A673 (cell line): ENCODE data around the gene NSFL1C. TPM values are rescaled to one million over a fixed set of nuclear protein-coding genes. Genes with fewer than 3 reads are reported as not detected.

Experiments
- BruUV-seq: library from RNA; stranded (reverse); fragments of 400-500 nt; replicated peaks from 2 replicates; lab custom pipeline; 2021; lab: Mats Ljungman, UMichigan
- CTCF ChIA-PET: fragments of 300-600 bp; sonication (Branson Sonifier 250); formaldehyde crosslinking; loops from one replicate; lab custom pipeline; 2022; ENCODE audit warnings: antibody characterized with exemption; lab: Charles Lee
- POLR2A ChIA-PET: fragments of 300-600 bp; sonication (Branson Sonifier 250); formaldehyde crosslinking; loops from one replicate; lab custom pipeline; 2022; ENCODE audit warnings: antibody characterized with exemption; ENCODE audit not compliant: low non-redundant PET; lab: Charles Lee
- DNase-seq: peaks from one replicate; pipeline ENCODE4 v3.0.0-alpha.2; 2015; ENCODE audit warnings: low spot score
- H3K27ac ChIP-seq: fragments of 200-600 bp; sonication (generic); 2 replicates; pipeline ENCODE4 v1.5.1; 2016; ENCODE audit warnings: mixed run types, low read depth, mild to moderate bottlenecking, mixed read lengths, antibody characterized with exemption, low read length; ENCODE audit not compliant: poor library complexity, severe bottlenecking
- H3K27me3 ChIP-seq: fragments of 200-600 bp; sonication (generic); replicated peaks from 2 replicates; pipeline ENCODE4 v1.6.1; 2017; ENCODE audit warnings: mixed run types, low read depth, mild to moderate bottlenecking, mixed read lengths, antibody characterized with exemption, low read length; ENCODE audit not compliant: insufficient read depth, poor library complexity
- H3K36me3 ChIP-seq: fragments of 200-600 bp; sonication (generic); 2 replicates; pipeline ENCODE4 v1.6.1; 2016; ENCODE audit warnings: mixed run types, mild to moderate bottlenecking, mixed read lengths, antibody characterized with exemption, low read length; ENCODE audit not compliant: insufficient read depth, poor library complexity, severe bottlenecking
- H3K4me1 ChIP-seq: fragments of 200-600 bp; sonication (generic); 2 replicates; pipeline ENCODE4 v1.6.1; 2017; ENCODE audit warnings: mixed run types, mild to moderate bottlenecking, mixed read lengths, antibody characterized with exemption, low read length; ENCODE audit not compliant: insufficient read depth, poor library complexity, severe bottlenecking
- H3K4me3 ChIP-seq: fragments of 200-600 bp; sonication (generic); 2 replicates; pipeline ENCODE4 v1.5.1; 2016; ENCODE audit warnings: low read depth, mixed run types, mild to moderate bottlenecking, mixed read lengths, low read length; ENCODE audit not compliant: poor library complexity, severe bottlenecking
- H3K9me3 ChIP-seq: fragments of 200-600 bp; sonication (generic); 2 replicates; pipeline ENCODE4 v1.6.1; 2016; ENCODE audit warnings: mixed run types, low read depth, mild to moderate bottlenecking, mixed read lengths, antibody characterized with exemption, low read length; ENCODE audit not compliant: poor library complexity, severe bottlenecking
- CTCF ChIP-seq: fragments of 300-800, 200-600 bp; sonication (generic); conservative IDR thresholded peaks from 2 replicates; pipeline ENCODE4 v1.5.1; 2017; ENCODE audit warnings: low read depth, mild to moderate bottlenecking, antibody characterized with exemption, low read length, moderate library complexity, mixed read lengths
- EZH2 ChIP-seq: fragments of 200-600 bp; sonication (generic); IDR thresholded peaks from 2 replicates; pipeline ENCODE4 v1.6.1; 2017; ENCODE audit warnings: borderline replicate concordance, low read depth, mild to moderate bottlenecking, mixed read lengths, antibody characterized with exemption, low read length; ENCODE audit not compliant: poor library complexity, severe bottlenecking
- intact Hi-C: fragments of 100-400 bp; cut with micrococcal nuclease; formaldehyde crosslinking; loops from one replicate; pipeline ENCODE4 v1.10.0; 2022; ENCODE audit not compliant: unreplicated experiment
- total RNA-seq: library from RNA; stranded (reverse); gene quantifications from 2 replicates; pipeline ENCODE4 v1.2.3, GENCODE V29; 2021

Gene NSFL1C
- total RNA-seq, 1 experiment from 2014 or later, result 158 TPM

GRCh38 chr20:1469306-1469905 is 2.8 kb upstream of the NSFL1C start:
- ChIA-PET POLR2A (interaction anchor here (0.6 kb wide), 1 partner anchor 141 kb away, joined by 8 read pairs; no protein-coding TSS in a partner anchor), CTCF (interaction anchor here (1.1 kb wide), 1 partner anchor 34 kb away, joined by 6 read pairs; no protein-coding TSS in a partner anchor)
- no peak overlapping the region for H3K27ac ChIP-seq
- H3K4me1 ChIP-seq, result peaks cover 13% of the 10 kb centered on the region
- no peak for DNase-seq
- no peaks in the 10 kb centered on the region for H3K27me3 ChIP-seq
- TF ChIP-seq EZH2 (no peak), CTCF (no peak)
- intact Hi-C loops, result loop anchor here (10.0 kb wide), 1 partner anchor 355 kb away; the partner anchor contains the start of gene PSMF1
- no peak overlapping the region for H3K4me3 ChIP-seq
- peaks cover 10% of the 10 kb centered on the region for H3K36me3 ChIP-seq
- no peaks in the 10 kb centered on the region for H3K9me3 ChIP-seq
- no TSS peak for BruUV-seq

GRCh38 chr20:1468117-1468624 is 1.5 kb upstream of the NSFL1C start:
- Histone ChIP-seq H3K27ac (no peak overlapping the region), H3K9me3 (no peaks in the 10 kb centered on the region), H3K27me3 (no peaks in the 10 kb centered on the region), H3K36me3 (peaks cover 15% of the 10 kb centered on the region), H3K4me1 (peaks cover 13% of the 10 kb centered on the region), H3K4me3 (no peak overlapping the region)
- ChIA-PET CTCF (interaction anchor here (0.6 to 2.5 kb wide), 2 partner anchors 36 to 75 kb away, joined by 8 to 15 read pairs; no protein-coding TSS in a partner anchor), POLR2A (no interaction called here)
- no peak for DNase-seq
- no TSS peak for BruUV-seq
- intact Hi-C loops, result loop anchor here (10.0 kb wide), 1 partner anchor 353 kb away; the partner anchor contains the start of gene PSMF1
- TF ChIP-seq CTCF (no peak), EZH2 (no peak)

GRCh38 chr20:1467355-1468116 is 887 bp upstream of the NSFL1C start:
- H3K4me1 ChIP-seq, result peaks cover 13% of the 10 kb centered on the region
- no peaks in the 10 kb centered on the region for H3K9me3 ChIP-seq
- POLR2A ChIA-PET, result interaction anchor here (0.7 kb wide), 1 partner anchor 381 kb away, joined by 4 read pairs; no protein-coding TSS in a partner anchor
- no peak for TF ChIP-seq EZH2
- no peak for TF ChIP-seq CTCF
- intact Hi-C loops, result loop anchor here (10.0 kb wide), 1 partner anchor 353 kb away; the partner anchor contains the start of gene PSMF1
- no peak for DNase-seq
- H3K27me3 ChIP-seq, result no peaks in the 10 kb centered on the region
- H3K36me3 ChIP-seq, result peaks cover 20% of the 10 kb centered on the region
- H3K4me3 ChIP-seq, result peak overlapping the region; percentile 98
- no TSS peak for BruUV-seq
- CTCF ChIA-PET, result interaction anchor here (0.7 to 2.5 kb wide), 2 partner anchors 26 to 36 kb away, joined by 3 to 15 read pairs; no protein-coding TSS in a partner anchor
- H3K27ac ChIP-seq, result no peak overlapping the region
